ENCODE data around the gene SP5. TPM values are rescaled to one million over a fixed set of nuclear protein-coding genes. Genes with fewer than 3 reads are reported as not detected.

The SP5 gene
- total and polyA plus RNA-seq, 10 donors, result 0.06 to 0.20 TPM; not detected in 8

GRCh38 chr2:170721678-170722077 is 6.5 kb downstream of the SP5 start:
- no peak overlapping the region for H3K27ac ChIP-seq
- intact Hi-C loops (cut with DNase I; ENCODE audit: low total_unique reads), result no loop called here
- no peak for DNase-seq
- TF ChIP-seq, protein P1, sequence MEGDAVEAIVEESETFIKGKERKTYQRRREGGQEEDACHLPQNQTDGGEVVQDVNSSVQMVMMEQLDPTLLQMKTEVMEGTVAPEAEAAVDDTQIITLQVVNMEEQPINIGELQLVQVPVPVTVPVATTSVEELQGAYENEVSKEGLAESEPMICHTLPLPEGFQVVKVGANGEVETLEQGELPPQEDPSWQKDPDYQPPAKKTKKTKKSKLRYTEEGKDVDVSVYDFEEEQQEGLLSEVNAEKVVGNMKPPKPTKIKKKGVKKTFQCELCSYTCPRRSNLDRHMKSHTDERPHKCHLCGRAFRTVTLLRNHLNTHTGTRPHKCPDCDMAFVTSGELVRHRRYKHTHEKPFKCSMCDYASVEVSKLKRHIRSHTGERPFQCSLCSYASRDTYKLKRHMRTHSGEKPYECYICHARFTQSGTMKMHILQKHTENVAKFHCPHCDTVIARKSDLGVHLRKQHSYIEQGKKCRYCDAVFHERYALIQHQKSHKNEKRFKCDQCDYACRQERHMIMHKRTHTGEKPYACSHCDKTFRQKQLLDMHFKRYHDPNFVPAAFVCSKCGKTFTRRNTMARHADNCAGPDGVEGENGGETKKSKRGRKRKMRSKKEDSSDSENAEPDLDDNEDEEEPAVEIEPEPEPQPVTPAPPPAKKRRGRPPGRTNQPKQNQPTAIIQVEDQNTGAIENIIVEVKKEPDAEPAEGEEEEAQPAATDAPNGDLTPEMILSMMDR (IDR thresholded peaks at IDR 0.05 in 8 of 11, conservative IDR thresholded peaks at IDR 0.05 in 3 of 11), result no peak
- no peak for TF ChIP-seq POLR2A (IDR thresholded peaks at IDR 0.05)
- TF ChIP-seq POLR2AphosphoS5 (IDR thresholded peaks at IDR 0.05), result no peak
- no peaks in the 10 kb centered on the region for H3K36me3 ChIP-seq
- no peak overlapping the region for H3K4me3 ChIP-seq
- WGBS, 5 donors, result 78 to 86% (median 81%) methylated on average over 3 of the region's 3 CpGs
- H3K9me3 ChIP-seq, result no peaks in the 10 kb centered on the region
- H3K27me3 ChIP-seq (replicated peaks in 1 of 7), result peaks cover 0 to 92% (median 44%) of the 10 kb centered on the region in 7 donors
- H3K4me1 ChIP-seq, result peaks cover 4 to 14% (median 11%) of the 10 kb centered on the region in 6 donors

DNA sequence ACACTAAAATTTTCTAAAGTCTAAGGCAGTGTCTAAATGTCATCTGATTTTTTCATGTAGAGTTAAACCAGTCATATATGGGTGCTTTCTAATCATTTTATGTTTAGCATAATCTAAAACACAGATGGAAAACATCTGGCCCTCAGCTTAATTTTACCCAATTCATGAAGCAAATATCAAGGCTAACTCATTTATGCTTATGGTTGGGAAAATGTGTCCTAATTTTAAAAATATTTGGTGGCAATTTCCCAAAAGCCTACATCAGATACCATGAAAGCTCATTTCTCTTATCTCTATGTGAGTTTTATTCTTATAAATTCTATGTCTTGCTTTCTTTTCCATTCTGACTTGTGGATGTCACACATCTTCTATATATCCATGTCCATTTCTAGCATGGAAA is 7.2 kb downstream of the SP5 start:
- Histone ChIP-seq H3K27me3 (replicated peaks in 1 of 7) (peaks cover 0 to 87% (median 38%) of the 10 kb centered on the region in 7 donors), H3K27ac (no peak overlapping the region), H3K9me3 (no peaks in the 10 kb centered on the region), H3K36me3 (no peaks in the 10 kb centered on the region), H3K4me1 (peaks cover 0 to 7% (median 5%) of the 10 kb centered on the region in 6 donors), H3K4me3 (no peak overlapping the region)
- DNase-seq, result no peak
- intact Hi-C loops (cut with DNase I; ENCODE audit: low total_unique reads), result no loop called here
- TF ChIP-seq POLR2AphosphoS5 (IDR thresholded peaks at IDR 0.05) (no peak), POLR2A (IDR thresholded peaks at IDR 0.05) (no peak)
- TF ChIP-seq, protein P1 (IDR thresholded peaks at IDR 0.05 in 8 of 11, conservative IDR thresholded peaks at IDR 0.05 in 3 of 11), result no peak

DNA sequence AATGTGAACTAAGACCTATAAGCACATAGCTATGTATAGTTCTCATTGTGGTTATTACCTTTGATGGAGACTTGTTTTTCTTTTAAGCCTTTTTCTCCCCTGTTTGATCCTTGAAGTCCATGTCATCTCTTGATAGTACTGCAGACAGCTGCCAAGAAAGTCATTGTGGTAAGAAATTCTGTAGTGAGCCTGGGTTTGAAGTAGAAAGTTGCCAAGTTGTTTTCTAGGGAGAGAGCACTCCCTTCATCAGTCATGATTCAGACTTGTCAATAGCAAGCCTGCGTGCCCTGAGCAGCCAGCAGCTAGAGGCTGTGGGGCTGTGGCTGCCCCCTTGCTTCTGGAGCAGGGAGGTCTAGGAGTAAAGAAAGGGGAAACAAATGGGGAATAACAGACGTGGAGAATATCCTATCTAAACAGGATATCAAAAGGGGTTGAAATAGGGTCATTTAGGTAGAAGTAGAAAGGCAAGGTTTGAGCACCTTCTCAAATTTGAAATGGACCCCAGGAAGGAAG is 8.4 kb downstream of the SP5 start:
- DNase-seq, result no peak
- Histone ChIP-seq H3K4me1 (no peaks in the 10 kb centered on the region), H3K27me3 (replicated peaks in 1 of 7) (peaks cover 0 to 85% (median 26%) of the 10 kb centered on the region in 7 donors)

More for the DNA sequence above, 8.4 kb downstream of the SP5 start:
- TF ChIP-seq, protein P1 (IDR thresholded peaks at IDR 0.05 in 8 of 11, conservative IDR thresholded peaks at IDR 0.05 in 3 of 11), result no peak
- no peak for TF ChIP-seq POLR2AphosphoS5 (IDR thresholded peaks at IDR 0.05)
- no peak for TF ChIP-seq POLR2A (IDR thresholded peaks at IDR 0.05)
- peaks cover 0 to 2% (median 0%) of the 10 kb centered on the region in 8 donors for H3K9me3 ChIP-seq
- H3K36me3 ChIP-seq, result no peaks in the 10 kb centered on the region
- H3K4me3 ChIP-seq, result no peak overlapping the region
- WGBS, 5 donors, result 49 to 57% (median 51%) methylated on average over 2 of the region's 2 CpGs
- intact Hi-C loops (cut with DNase I; ENCODE audit: low total_unique reads), result no loop called here
- H3K27ac ChIP-seq, result no peak overlapping the region
